HEK293 (cell line): ENCODE measurements around the gene COG8.

Experiments
- CTCF ChIP-seq: fragments of 450-650 bp; formaldehyde crosslinking; IDR thresholded peaks from 2 replicates; pipeline ENCODE4 v1.5.1; 2016; ENCODE audit warnings: missing biosample characterization, missing genetic modification characterization
- FEZF1 ChIP-seq: fragments of 450-650 bp; formaldehyde crosslinking; IDR thresholded peaks from 2 replicates; pipeline ENCODE4 v1.5.1; 2016; ENCODE audit warnings: missing biosample characterization, missing genetic modification characterization
- HOXA7 ChIP-seq: sonication (generic); formaldehyde crosslinking; IDR thresholded peaks from 2 replicates; pipeline ENCODE4 v1.8.1; 2022; ENCODE audit warnings: missing genetic modification reagents, borderline replicate concordance
- KLF10 ChIP-seq: fragments of 450-650 bp; IDR thresholded peaks from 2 replicates; pipeline ENCODE4 v1.5.1; 2018; ENCODE audit warnings: missing biosample characterization, mild to moderate bottlenecking, missing genetic modification characterization
- KLF16 ChIP-seq: fragments of 450-650 bp; formaldehyde crosslinking; IDR thresholded peaks from 2 replicates; pipeline ENCODE4 v1.5.1; 2017; ENCODE audit warnings: missing biosample characterization, missing genetic modification characterization
- SP2 ChIP-seq: fragments of 450-650 bp; formaldehyde crosslinking; IDR thresholded peaks from 2 replicates; pipeline ENCODE4 v1.5.1; 2016; ENCODE audit warnings: missing biosample characterization, missing genetic modification characterization
- TRIM28 ChIP-seq: IDR thresholded peaks from 2 replicates; pipeline ENCODE4 v1.6.1; 2011; ENCODE audit warnings: low read length, control low read depth, borderline replicate concordance
- YY1 ChIP-seq: fragments of 450-650 bp; formaldehyde crosslinking; IDR thresholded peaks from 2 replicates; pipeline ENCODE4 v1.5.1; 2018; ENCODE audit warnings: missing biosample characterization, missing genetic modification characterization
- ZBTB1 ChIP-seq: fragments of 450-650 bp; formaldehyde crosslinking; IDR thresholded peaks from 2 replicates; pipeline ENCODE4 v1.5.1; 2016; ENCODE audit warnings: missing biosample characterization, missing genetic modification characterization
- ZNF292 ChIP-seq: fragments of 450-650 bp; formaldehyde crosslinking; IDR thresholded peaks from 2 replicates; pipeline ENCODE4 v1.5.1; 2016; ENCODE audit warnings: low read depth, missing biosample characterization, missing genetic modification characterization, borderline replicate concordance
- ZNF37A ChIP-seq: fragments of 450-650 bp; IDR thresholded peaks from 2 replicates; pipeline ENCODE4 v1.5.1; 2018; ENCODE audit warnings: missing biosample characterization, missing genetic modification characterization
- ZNF792 ChIP-seq: fragments of 450-650 bp; formaldehyde crosslinking; IDR thresholded peaks from 2 replicates; pipeline ENCODE4 v1.5.1; 2016; ENCODE audit warnings: missing biosample characterization, missing genetic modification characterization

GRCh38 chr16:69339289-69340094 lies at the start of gene COG8, which contains the start of gene NIP7:
- TF ChIP-seq ZNF37A (tag by site-specific recombination) (no peak), CTCF (tag by site-specific recombination) (peak; percentile 99), KLF16 (tag by site-specific recombination) (peak; percentile 12; the same call in 1 of the 2 replicates), HOXA7 (no peak), TRIM28 (peak; percentile 81), KLF10 (0 out of 2 replicates have a peak, but pooled peaks have one; percentile 32), ZNF292 (tag by site-specific recombination) (no peak), SP2 (tag by site-specific recombination) (peak; percentile 91), YY1 (tag by site-specific recombination) (peak; percentile 86), FEZF1 (no peak), ZNF792 (tag by site-specific recombination) (no peak), ZBTB1 (tag by site-specific recombination) (no peak)
